Liver (tissue), 3 donors: ENCODE measurements around the gene BCL2L14.

Source experiments
- EGR1 ChIP-seq, 2 donors: IDR thresholded peaks; 2 replicates each; pipeline ENCODE4 v1.6.1; 2016 to 2018; ENCODE audit warnings: antibody characterized with exemption in 2 of 2, low read depth in 2 of 2
- FOXA1 ChIP-seq: IDR thresholded peaks from 2 replicates; pipeline ENCODE4 v1.6.1; 2016; ENCODE audit warnings: antibody characterized with exemption
- GABPA ChIP-seq, 2 donors: IDR thresholded peaks in 1 of 2; conservative IDR thresholded peaks in 1 of 2; 2 replicates each; pipeline ENCODE4 v1.6.1; 2016; ENCODE audit warnings: antibody characterized with exemption in 2 of 2, mild to moderate bottlenecking in 1 of 2, moderate library complexity in 1 of 2
- RAD21 ChIP-seq, 2 donors: IDR thresholded peaks; 2 replicates each; pipeline ENCODE4 v1.6.1; 2016; ENCODE audit warnings: antibody characterized with exemption in 2 of 2, mild to moderate bottlenecking in 2 of 2
- RXRA ChIP-seq, 2 donors: IDR thresholded peaks; 2 replicates each; pipeline ENCODE4 v1.6.1; 2017 to 2018; ENCODE audit warnings: antibody characterized with exemption in 2 of 2, mild to moderate bottlenecking in 1 of 2
- SP1 ChIP-seq: IDR thresholded peaks from 2 replicates; pipeline ENCODE4 v1.6.1; 2018; ENCODE audit warnings: antibody characterized with exemption, mild to moderate bottlenecking
- TAF1 ChIP-seq: conservative IDR thresholded peaks from 2 replicates; pipeline ENCODE4 v1.6.1; 2016; ENCODE audit warnings: antibody characterized with exemption, mild to moderate bottlenecking
- YY1 ChIP-seq: IDR thresholded peaks from 2 replicates; pipeline ENCODE4 v1.6.1; 2016; ENCODE audit warnings: antibody characterized with exemption, mild to moderate bottlenecking
- TF ChIP-seq, protein P1 (sequence below): fragments of 150-350 bp; IDR thresholded peaks from 2 replicates; pipeline ENCODE4 v1.5.1; 2017; ENCODE audit warnings: improper control_type of control experiment, low read depth, low read length; ENCODE audit not compliant: missing input control
- TF ChIP-seq, protein P2 (sequence below): IDR thresholded peaks from 2 replicates; pipeline ENCODE4 v1.6.1; 2016; ENCODE audit warnings: antibody characterized with exemption
- TF ChIP-seq, protein P3 (sequence below): IDR thresholded peaks from 2 replicates; pipeline ENCODE4 v1.6.1; 2016; ENCODE audit warnings: antibody characterized with exemption
- TF ChIP-seq, protein P4 (sequence below): IDR thresholded peaks from 2 replicates; pipeline ENCODE4 v1.6.1; 2016; ENCODE audit warnings: antibody characterized with exemption
- TF ChIP-seq, protein P5 (sequence below): IDR thresholded peaks from 2 replicates; pipeline ENCODE4 v1.6.1; 2016; ENCODE audit warnings: antibody characterized with exemption, mild to moderate bottlenecking
- donor health status: healthy.
- donor health status: healthy.

DNA sequence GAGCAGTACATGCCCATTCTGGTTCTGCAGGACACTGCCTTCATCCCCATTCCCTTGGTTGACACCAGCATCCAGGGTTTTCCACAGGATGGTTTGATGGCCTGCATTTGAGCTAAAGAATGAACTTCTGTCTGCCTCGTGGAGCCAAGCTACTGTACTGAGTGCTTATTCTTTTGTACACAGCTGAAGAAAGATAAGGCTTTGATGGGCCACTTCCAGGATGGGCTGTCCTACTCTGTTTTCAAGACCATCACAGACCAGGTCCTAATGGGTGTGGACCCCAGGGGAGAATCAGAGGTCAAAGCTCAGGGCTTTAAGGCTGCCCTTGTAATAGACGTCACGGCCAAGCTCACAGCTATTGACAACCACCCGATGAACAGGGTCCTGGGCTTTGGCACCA is 23.7 kb downstream of the BCL2L14 start:
- no peak for TF ChIP-seq GABPA (IDR thresholded peaks at IDR 0.05 in 1 of 2, conservative IDR thresholded peaks at IDR 0.05 in 1 of 2)
- TF ChIP-seq, protein P1, sequence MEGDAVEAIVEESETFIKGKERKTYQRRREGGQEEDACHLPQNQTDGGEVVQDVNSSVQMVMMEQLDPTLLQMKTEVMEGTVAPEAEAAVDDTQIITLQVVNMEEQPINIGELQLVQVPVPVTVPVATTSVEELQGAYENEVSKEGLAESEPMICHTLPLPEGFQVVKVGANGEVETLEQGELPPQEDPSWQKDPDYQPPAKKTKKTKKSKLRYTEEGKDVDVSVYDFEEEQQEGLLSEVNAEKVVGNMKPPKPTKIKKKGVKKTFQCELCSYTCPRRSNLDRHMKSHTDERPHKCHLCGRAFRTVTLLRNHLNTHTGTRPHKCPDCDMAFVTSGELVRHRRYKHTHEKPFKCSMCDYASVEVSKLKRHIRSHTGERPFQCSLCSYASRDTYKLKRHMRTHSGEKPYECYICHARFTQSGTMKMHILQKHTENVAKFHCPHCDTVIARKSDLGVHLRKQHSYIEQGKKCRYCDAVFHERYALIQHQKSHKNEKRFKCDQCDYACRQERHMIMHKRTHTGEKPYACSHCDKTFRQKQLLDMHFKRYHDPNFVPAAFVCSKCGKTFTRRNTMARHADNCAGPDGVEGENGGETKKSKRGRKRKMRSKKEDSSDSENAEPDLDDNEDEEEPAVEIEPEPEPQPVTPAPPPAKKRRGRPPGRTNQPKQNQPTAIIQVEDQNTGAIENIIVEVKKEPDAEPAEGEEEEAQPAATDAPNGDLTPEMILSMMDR, result no peak
- TF ChIP-seq, protein P2, sequence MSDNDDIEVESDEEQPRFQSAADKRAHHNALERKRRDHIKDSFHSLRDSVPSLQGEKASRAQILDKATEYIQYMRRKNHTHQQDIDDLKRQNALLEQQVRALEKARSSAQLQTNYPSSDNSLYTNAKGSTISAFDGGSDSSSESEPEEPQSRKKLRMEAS, result no peak
- no peak for TF ChIP-seq SP1
- no peak for TF ChIP-seq TAF1
- no peak for TF ChIP-seq FOXA1
- TF ChIP-seq, protein P3, sequence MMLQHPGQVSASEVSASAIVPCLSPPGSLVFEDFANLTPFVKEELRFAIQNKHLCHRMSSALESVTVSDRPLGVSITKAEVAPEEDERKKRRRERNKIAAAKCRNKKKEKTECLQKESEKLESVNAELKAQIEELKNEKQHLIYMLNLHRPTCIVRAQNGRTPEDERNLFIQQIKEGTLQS, result no peak
- TF ChIP-seq, protein P4, sequence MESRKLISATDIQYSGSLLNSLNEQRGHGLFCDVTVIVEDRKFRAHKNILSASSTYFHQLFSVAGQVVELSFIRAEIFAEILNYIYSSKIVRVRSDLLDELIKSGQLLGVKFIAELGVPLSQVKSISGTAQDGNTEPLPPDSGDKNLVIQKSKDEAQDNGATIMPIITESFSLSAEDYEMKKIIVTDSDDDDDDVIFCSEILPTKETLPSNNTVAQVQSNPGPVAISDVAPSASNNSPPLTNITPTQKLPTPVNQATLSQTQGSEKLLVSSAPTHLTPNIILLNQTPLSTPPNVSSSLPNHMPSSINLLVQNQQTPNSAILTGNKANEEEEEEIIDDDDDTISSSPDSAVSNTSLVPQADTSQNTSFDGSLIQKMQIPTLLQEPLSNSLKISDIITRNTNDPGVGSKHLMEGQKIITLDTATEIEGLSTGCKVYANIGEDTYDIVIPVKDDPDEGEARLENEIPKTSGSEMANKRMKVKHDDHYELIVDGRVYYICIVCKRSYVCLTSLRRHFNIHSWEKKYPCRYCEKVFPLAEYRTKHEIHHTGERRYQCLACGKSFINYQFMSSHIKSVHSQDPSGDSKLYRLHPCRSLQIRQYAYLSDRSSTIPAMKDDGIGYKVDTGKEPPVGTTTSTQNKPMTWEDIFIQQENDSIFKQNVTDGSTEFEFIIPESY, result no peak
- TF ChIP-seq YY1, result no peak
- TF ChIP-seq RAD21 (IDR thresholded peaks at IDR 0.05), result no peak
- TF ChIP-seq EGR1 (IDR thresholded peaks at IDR 0.05; ENCODE audit: low read depth in 2 of 2), result no peak
- no peak for TF ChIP-seq RXRA (IDR thresholded peaks at IDR 0.05)
- TF ChIP-seq, protein P5, sequence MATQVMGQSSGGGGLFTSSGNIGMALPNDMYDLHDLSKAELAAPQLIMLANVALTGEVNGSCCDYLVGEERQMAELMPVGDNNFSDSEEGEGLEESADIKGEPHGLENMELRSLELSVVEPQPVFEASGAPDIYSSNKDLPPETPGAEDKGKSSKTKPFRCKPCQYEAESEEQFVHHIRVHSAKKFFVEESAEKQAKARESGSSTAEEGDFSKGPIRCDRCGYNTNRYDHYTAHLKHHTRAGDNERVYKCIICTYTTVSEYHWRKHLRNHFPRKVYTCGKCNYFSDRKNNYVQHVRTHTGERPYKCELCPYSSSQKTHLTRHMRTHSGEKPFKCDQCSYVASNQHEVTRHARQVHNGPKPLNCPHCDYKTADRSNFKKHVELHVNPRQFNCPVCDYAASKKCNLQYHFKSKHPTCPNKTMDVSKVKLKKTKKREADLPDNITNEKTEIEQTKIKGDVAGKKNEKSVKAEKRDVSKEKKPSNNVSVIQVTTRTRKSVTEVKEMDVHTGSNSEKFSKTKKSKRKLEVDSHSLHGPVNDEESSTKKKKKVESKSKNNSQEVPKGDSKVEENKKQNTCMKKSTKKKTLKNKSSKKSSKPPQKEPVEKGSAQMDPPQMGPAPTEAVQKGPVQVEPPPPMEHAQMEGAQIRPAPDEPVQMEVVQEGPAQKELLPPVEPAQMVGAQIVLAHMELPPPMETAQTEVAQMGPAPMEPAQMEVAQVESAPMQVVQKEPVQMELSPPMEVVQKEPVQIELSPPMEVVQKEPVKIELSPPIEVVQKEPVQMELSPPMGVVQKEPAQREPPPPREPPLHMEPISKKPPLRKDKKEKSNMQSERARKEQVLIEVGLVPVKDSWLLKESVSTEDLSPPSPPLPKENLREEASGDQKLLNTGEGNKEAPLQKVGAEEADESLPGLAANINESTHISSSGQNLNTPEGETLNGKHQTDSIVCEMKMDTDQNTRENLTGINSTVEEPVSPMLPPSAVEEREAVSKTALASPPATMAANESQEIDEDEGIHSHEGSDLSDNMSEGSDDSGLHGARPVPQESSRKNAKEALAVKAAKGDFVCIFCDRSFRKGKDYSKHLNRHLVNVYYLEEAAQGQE, result no peak
